ENCODE measurements around the gene MYT1.

GRCh38 chr20:64205611-64206026, 41.4 kb downstream of the MYT1 start:
- TF ChIP-seq CTCF (IDR thresholded peaks at IDR 0.05) (no peak), POLR2A (IDR thresholded peaks at IDR 0.05) (no peak)

Measured in breast epithelium (tissue), 3 donors.